ENCODE data around the gene HABP4. TPM values are rescaled to one million over a fixed set of nuclear protein-coding genes. Genes with fewer than 3 reads are reported as not detected.
A peak's percentile ranks its signal among the peaks of the same experiment; 100 is the strongest.

Gene HABP4
- total and polyA plus RNA-seq, 10 of the 15 experiments (the other 5 are each of a cell fraction or from before 2014, with no cell fraction given): 1.6 to 15.4 (median 11.6) TPM

GRCh38 chr9:96417051-96417586 lies 32.9 kb upstream of the HABP4 start (continued):
- TF ChIP-seq, protein P1, sequence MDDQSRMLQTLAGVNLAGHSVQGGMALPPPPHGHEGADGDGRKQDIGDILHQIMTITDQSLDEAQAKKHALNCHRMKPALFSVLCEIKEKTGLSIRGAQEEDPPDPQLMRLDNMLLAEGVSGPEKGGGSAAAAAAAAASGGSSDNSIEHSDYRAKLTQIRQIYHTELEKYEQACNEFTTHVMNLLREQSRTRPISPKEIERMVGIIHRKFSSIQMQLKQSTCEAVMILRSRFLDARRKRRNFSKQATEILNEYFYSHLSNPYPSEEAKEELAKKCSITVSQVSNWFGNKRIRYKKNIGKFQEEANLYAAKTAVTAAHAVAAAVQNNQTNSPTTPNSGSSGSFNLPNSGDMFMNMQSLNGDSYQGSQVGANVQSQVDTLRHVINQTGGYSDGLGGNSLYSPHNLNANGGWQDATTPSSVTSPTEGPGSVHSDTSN (IDR thresholded peaks at IDR 0.05; ENCODE audit: insufficient replicate concordance, low read depth, low read length): peak; percentile 24
- TF ChIP-seq HDGF (IDR thresholded peaks at IDR 0.05) (no peak), ZBTB4 (CRISPR knock-in tag; IDR thresholded peaks at IDR 0.05) (peak; percentile 84), HCFC1 (IDR thresholded peaks at IDR 0.05; ENCODE audit: low read length) (peak; percentile 68), TCF12 (IDR thresholded peaks at IDR 0.05; ENCODE audit: low read depth, low read length) (no peak), SIN3A (IDR thresholded peaks at IDR 0.05; ENCODE audit: low read depth, low read length) (peak; percentile 93), TCF7 (IDR thresholded peaks at IDR 0.05; ENCODE audit: borderline replicate concordance) (no peak), ATF7 (IDR thresholded peaks at IDR 0.05; ENCODE audit: low read depth) (peak; percentile 55), MTA2 (IDR thresholded peaks at IDR 0.05; ENCODE audit: low read depth) (no peak), FOS (IDR thresholded peaks at IDR 0.05; ENCODE audit: borderline replicate concordance, extremely low read depth, insufficient read length) (no peak), FOXK2 (IDR thresholded peaks at IDR 0.05) (no peak), RAD51 (IDR thresholded peaks at IDR 0.05) (peak; percentile 97), ZZZ3 (IDR thresholded peaks at IDR 0.05; ENCODE audit: control insufficient read depth, insufficient read length, low read depth) (no peak), WRNIP1 (IDR thresholded peaks at IDR 0.05; ENCODE audit: borderline replicate concordance, low read depth, low read length) (no peak), ASH2L (IDR thresholded peaks at IDR 0.05; ENCODE audit: borderline replicate concordance, low read depth) (peak; percentile 34; the same call in 1 of the 2 replicates), IRF4 (IDR thresholded peaks at IDR 0.05; ENCODE audit: low read depth, low read length) (no peak), PKNOX1 (IDR thresholded peaks at IDR 0.05) (no peak; the same call in 1 of the 2 replicates), STAT3 (IDR thresholded peaks at IDR 0.05; ENCODE audit: low read depth, low read length) (no peak), POLR2A (IDR thresholded peaks at IDR 0.05; ENCODE audit: low read depth, low read length) (peak; percentile 81)
- TF ChIP-seq, protein P2, sequence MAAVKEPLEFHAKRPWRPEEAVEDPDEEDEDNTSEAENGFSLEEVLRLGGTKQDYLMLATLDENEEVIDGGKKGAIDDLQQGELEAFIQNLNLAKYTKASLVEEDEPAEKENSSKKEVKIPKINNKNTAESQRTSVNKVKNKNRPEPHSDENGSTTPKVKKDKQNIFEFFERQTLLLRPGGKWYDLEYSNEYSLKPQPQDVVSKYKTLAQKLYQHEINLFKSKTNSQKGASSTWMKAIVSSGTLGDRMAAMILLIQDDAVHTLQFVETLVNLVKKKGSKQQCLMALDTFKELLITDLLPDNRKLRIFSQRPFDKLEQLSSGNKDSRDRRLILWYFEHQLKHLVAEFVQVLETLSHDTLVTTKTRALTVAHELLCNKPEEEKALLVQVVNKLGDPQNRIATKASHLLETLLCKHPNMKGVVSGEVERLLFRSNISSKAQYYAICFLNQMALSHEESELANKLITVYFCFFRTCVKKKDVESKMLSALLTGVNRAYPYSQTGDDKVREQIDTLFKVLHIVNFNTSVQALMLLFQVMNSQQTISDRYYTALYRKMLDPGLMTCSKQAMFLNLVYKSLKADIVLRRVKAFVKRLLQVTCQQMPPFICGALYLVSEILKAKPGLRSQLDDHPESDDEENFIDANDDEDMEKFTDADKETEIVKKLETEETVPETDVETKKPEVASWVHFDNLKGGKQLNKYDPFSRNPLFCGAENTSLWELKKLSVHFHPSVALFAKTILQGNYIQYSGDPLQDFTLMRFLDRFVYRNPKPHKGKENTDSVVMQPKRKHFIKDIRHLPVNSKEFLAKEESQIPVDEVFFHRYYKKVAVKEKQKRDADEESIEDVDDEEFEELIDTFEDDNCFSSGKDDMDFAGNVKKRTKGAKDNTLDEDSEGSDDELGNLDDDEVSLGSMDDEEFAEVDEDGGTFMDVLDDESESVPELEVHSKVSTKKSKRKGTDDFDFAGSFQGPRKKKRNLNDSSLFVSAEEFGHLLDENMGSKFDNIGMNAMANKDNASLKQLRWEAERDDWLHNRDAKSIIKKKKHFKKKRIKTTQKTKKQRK (IDR thresholded peaks at IDR 0.05; ENCODE audit: low read depth, low read length): no peak
- TF ChIP-seq, protein P3, sequence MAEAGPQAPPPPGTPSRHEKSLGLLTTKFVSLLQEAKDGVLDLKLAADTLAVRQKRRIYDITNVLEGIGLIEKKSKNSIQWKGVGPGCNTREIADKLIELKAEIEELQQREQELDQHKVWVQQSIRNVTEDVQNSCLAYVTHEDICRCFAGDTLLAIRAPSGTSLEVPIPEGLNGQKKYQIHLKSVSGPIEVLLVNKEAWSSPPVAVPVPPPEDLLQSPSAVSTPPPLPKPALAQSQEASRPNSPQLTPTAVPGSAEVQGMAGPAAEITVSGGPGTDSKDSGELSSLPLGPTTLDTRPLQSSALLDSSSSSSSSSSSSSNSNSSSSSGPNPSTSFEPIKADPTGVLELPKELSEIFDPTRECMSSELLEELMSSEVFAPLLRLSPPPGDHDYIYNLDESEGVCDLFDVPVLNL (IDR thresholded peaks at IDR 0.05; ENCODE audit: low read depth, low read length): peak; percentile 50

Measured in GM12878 (cell line).